ENCODE data around the gene MYRIP.
"Not testable (repeated sequence)": the region's sequence is repeated elsewhere in the genome, so short reads cannot be mapped to it uniquely, and the experiment has no call there.

MYRIP gene

DNA sequence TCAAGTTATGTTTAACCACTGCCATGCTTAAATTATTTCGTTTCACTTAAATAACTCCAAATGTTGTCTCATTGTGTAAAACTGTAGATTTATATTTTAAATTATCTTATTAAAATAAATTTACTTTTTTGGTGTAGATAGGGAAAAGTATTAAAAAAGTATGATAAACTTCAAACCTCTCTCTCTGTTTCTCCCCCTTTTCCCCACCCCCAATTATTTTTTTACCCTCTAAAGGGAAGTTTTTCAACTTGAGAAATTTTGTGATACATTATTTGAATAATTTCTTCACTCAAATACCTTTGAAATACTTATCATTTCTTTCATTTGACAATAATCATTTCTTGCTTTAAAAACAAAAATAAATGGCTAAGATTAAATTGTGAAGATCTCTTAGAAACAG is 433.2 kb downstream of the MYRIP start:
- no peak for DNase-seq

DNA sequence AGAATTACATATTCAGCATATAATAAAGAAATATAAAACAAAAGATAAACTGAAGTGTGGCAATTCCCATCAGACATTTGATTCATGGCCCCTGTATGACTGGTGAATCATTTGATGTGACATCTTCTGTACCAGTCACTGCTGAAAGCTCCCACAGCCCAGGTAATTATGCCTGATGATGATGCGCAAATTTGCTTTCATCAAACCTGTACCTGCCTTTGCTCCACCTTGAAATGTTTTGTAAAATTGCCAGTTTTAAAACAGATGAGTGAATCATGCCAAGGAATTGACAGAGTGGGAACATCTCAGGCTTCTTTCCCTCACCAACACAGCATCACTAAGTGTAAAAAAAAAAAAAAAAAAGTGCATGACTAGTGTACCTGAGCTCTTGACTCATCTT is 433.6 kb downstream of the MYRIP start:
- DNase-seq: no peak

DNA sequence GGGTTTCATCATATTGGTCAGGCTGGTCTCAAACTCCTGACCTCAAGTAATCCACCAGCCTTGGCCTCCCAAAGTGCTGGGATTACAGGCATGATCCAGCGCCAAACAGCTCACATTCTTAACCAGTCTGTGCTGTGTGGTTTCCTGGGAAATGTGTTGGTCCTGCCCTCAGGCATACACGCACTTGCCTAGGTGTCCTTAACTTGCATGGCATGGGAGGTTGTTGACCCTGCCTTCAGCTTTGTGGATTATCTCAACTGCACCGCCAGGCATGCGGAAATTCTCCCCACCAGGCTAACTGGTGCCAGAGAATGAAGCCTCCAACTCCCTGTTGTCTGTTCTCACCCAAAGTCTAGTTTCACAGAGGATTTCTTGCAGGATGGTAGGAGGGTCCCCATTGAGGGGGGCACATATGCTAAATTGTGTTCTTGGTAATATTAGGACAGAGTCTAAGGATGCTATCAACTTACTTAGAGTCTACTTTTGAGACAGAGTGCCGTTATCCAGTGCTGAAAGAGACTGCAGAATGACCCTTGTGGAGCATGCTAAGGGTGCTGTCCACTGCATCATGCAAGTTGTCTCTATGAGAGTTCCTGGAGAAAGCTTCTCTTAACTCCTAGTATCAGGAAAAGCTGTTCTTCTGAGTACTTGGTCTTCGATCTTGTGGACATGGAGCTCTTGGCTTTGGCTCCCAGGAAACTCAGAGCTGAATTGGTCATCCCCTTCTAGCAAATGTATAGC is 438.5 kb downstream of the MYRIP start:
- DNase-seq: no peak

DNA sequence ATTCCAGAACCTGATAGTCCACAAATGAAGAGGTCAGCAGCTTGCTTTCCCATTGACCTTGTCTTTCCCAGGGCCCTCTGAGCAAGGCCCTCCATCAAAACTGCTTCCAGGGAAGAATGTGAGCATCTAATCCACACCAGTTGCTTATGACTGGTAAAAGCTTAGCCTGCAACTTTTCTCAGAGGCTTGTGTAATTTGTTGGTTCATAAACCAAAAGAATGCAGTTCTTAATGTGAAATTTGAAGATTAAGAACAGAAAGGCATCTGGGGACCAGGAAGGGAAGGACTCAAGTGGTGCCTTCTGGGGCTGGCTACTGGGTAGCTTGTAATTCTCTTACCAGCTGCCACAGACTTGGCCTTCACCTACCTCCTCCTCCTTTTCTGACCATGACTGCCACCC is 439.2 kb downstream of the MYRIP start:
- no peak for DNase-seq

DNA sequence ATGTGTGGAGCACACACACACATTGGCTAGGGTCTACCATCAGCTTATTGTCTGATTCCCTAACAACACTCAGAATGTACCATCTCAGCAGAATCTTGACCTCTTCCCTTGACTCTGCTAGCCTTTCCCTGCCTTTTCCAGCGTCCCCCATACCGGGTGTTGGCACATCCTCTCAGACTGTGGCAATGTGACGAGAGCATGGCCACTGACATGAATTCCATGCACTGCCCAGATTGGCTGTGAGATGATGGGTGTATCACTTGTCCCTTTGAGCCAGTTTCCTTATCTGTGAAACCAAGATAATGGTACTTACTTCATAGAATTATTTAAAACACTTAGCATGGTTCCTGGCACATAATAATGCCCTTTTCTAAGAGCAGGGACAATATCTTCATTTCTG is 439.8 kb downstream of the MYRIP start:
- no peak for DNase-seq

DNA sequence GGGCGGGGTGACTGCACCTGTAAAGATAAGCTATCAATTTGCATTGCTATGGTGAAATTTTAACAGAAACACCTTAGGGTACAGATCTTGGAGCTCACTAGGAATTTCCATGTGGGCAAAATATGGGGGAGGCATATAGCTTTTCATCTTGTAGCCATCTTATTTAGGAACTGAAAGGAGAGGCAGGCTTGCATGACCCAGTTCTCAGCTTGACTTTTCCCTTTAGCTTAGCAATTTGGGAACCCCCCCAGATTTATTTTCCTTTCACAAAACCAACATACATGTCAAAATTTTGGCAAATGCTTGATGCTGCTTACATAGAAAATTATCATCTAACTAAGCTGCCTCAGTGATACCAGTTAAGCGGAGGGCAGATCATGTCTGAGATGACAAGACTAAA is 445.1 kb downstream of the MYRIP start:
- no peak for DNase-seq

DNA sequence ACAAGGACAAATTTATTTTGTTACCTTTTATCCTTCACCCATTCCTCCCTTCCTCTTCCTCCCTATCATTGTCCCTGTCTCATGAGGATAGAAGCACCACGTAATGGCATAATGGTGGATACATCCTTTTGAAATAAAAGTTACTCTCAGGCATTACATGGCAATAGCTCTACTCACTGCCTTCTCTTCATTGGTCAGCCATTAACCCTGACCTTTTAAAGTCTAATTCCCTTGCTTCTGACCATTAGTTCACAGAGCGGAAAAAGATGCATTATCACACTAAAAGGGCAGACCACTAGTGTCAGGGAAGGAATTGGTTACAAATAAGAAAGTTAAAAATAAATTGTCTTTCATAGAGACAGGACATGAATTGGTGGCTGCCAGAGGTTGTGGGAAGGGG is 445.5 kb downstream of the MYRIP start:
- DNase-seq: no peak

DNA sequence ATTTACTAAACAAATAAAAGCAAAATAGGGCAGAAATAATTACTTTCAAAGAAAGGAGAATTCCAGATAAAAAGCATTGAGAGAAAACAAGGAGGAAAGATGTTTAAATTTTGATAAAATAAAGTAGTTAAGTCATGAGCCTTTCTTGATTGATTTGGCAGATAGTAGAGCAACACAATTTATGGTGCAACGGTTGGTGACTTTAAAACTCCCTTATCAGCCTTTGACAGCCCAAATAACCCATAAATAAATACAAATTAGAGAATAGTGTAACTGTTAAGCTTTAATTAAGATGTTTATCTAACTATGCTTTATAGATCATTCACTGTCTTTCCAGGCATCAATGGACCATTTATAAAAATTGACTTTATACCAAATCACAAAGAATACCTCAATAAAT is 446.1 kb downstream of the MYRIP start:
- DNase-seq: no peak

DNA sequence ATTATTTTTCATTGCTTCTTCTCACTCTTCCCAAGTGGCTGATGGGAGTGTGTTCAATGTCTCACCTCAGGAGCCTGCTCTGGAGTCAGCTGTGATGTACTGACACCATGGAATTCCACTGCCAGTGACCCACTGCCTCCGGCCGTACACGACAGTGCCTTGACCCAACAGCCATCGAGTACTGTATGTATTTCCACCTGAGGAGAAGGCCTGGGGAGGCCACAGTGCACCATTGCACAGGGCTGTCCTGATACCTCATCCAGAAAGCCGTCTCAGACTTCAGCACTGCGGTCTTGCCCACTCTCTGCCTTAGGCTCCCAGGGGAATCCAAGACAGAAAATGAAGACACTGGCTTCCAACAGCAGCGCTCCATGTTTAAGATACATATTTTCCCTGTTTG is 448.7 kb downstream of the MYRIP start:
- no peak for DNase-seq

DNA sequence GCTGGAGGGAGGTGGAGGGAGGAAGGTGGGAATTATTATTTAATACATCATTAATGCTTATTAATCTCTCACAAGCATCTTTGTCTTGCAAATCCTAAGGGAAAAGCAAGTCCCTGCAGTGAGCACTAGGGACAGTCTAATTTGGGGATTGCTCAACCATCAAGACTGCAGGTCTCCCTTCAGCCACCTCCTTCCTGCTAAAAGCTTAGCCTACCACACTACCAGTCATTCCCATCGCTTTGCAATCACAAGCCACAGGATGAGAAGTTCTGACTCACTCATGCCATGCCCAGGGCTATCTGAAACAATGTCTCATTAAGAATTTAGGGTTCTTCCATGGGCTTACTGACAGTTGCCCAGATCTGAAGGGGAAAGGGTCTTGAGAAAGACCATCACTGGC is 449.1 kb downstream of the MYRIP start:
- peak; percentile 33 for DNase-seq

DNA sequence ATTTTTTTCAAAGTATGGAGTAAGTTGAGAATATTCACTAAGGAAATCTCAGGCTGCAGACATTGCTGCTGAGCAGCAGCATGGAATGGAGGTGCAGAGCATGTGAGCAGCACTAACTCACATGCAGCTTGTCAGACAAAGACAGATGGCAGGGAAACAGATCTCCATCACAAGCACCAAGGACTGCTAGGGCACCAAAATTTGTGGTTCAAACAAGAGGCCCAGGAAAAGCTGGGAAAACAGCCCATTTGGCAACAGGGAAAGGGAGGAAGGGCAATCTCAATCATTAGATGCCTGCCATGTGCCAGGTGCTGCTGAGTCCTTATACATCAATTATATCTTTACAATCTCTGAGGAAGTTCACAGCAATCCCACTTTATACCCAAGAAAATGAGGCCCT is 452.9 kb downstream of the MYRIP start:
- DNase-seq: no peak

DNA sequence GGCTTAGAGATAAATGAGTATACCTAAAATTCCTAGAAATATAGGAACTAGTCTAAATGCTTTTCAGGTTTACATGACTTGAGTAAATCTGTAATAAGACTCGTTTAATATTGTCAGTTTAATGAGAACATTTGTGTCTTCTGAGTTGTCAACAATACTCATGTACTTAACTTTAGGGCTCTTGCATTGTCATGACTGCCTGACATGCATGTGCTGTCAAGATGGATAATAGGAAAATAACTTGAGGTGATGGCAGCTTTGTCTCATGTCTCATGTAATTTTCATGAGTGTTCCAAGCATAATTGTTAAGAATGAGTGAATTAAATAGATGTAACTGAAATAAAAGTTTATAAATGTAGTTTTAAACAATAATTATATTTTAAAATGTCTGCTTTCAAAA is 455.0 kb downstream of the MYRIP start:
- no peak for DNase-seq

DNA sequence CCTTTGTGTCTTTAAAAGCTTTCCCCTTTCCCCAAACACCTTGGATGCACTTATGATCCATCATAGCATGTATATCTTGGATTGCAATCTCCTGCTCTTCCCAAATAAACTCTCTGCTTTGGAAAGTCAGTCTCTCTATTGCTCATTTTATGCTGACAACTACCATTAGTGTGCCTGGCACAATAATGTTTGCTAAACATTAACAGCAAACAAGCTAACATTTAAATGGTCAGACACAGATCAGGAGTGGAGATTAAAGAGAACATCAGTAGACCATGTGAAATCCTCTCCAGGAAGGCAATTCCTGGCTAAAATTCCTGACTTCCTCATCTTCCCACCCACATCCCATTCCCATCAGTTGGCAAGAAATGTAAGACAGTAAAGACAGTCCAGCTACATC is 455.8 kb downstream of the MYRIP start:
- DNase-seq: no peak

DNA sequence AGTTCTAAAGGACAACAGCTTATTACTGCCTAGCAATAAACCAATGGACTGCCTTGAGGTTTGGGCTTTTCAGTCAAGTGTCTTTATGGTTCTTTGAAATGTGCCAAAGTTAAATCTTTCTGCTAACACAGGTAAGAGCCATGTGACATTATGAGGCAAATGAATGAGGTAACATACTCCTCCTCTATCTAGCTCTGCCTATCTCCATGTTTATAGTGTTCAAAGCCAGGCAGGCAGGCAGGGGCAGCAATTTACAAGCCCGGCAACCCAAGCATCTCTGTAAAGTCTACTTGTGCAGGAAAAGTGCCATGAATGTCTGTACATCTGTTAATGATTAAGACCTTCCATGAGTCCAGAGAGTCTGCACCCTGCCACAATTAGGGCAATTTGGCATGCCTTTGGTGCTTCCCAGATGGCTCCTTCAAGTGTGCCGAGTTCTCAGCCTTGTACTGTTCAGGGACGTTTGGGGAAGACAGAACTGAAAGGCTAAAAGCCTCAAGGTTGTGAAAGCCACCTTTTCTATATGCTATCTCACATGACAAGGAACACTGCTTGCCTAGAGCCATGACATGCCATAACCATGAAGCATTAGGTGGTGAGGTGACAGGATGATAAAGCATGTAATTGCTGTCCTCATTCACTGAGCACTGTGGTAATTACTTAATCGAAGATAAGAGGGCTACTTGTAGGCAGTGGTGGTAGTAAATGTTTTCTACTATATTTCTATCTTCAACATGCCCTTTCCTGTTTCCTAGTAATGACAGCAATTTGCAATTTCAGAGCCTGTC is 458.7 kb downstream of the MYRIP start:
- no peak for DNase-seq

DNA sequence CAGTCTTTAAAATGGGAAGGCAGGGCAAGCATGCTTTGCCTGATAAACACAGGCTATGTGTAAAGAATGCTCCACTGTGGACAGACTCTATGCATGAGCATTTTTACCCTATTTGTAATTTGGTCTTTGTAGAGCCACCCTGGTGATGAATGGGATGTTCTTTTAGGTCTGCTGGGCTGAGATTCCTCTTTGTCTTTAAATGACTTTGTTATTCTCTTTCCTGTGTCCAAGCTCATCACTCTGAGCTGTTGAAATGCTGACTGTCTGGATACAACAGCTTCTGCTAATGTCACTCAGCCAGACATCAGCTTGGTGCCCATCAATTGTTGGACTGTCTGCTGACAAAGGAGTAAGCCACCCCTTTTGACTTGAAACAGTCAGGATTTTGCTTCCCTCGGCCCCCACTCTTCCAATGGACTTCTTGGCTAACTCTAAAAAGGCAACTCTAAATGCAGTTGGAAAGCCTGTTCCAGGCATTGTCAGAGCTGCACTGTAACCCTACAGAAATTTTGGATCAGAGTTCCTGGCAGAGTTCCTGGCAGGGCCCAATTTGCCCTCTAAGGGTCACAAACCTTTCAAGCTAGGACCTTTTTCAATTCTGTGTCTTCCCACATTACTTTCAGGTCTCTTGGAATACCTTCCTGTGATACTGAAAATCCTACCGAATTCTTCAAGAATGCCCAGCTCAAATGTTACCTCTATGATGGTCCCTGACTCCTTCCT is 459.6 kb downstream of the MYRIP start:
- no peak for DNase-seq

DNA sequence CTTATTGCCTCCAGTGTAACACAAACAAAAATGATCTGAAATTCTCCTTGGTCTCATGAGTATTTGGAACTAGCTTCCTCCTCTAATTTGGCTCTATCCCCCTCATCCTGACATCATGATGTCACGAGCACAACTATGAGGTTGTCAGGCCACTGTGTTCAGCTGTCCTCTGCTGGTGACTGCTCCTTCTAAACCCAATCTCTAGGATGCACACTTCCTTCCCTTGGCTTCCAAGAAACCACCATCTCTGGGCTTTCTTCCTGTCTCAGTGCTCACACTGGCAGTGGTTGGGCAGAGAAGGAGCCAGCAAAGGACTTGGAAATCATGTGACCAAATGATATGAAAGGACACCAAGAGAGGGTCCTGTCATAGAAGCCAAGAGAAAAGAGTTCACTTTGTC is 469.4 kb downstream of the MYRIP start:
- DNase-seq: no peak

DNA sequence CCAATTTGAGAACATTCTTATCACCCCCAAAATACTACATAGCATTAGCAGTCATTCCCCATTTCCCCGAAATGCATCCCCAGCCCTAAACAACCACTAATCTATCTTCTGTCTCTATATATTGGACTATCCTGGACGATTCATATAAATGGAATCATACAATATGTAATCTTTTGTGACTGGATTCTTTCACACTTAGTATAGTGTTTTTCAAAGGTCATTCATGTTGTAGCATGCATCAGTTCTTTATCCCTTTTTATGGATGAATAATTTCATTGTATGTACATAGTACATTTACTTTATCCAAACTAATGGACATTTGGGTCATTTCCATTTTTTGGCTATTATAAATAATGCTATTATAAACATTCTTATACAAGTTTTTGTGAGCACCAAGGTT is 472.6 kb downstream of the MYRIP start:
- DNase-seq: no peak

DNA sequence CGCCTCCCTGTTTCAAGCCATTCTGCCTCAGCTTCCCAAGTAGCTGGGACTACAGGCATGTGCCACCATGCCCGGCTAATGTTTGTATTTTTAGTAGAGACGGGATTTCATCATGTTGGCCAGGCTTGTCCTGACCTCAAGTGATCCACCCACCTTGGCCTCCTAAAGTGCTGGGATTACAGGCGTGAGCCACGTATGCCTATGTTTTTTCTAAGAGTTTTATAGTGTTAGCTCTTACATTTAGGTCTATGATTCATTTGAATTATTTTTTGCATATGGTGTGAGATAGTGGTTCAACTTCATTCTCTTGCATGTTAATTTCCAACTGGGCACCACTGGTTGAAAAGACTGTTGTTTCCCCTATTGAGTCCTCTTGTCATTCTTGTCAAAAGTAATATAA is 473.6 kb downstream of the MYRIP start:
- not testable (repeated sequence) for DNase-seq

DNA sequence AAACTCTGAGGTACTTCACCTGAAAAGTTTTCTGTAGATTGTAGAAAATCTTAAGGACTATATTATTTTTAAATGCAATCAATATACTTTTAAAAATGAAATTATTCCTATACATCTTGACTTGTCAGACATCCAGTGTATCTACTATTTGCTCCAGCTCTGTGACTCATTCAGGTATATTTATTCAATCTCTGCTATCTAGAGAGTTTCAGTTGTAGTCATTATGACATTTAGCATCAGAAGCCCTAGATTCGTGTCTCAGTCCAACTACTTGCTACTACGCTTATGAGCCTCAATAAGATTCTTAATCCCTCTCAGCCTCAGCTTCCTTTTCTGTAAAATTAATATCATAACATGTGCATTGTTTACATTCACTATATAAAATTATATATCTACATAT is 477.8 kb downstream of the MYRIP start:
- no peak for DNase-seq

DNA sequence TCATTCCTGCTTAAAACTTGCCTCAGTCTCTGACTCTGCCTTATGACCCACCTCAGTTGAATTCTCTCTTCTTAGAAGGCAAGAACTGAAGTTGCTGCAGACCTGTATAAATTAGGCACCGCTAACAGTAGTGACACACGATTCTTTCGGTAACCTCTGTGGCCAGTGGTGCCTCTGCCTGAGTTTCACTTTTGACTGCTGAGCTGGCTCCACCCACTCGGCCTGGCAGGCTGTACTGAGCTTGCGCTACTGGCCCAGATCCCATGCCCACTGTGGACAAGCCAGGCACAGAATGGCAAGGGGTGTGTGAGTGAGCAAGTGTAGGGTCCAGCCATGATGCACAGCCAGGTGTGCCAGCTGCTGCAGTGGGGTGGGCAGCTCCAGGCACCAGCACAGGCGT is 481.0 kb downstream of the MYRIP start:
- DNase-seq: no peak

DNA sequence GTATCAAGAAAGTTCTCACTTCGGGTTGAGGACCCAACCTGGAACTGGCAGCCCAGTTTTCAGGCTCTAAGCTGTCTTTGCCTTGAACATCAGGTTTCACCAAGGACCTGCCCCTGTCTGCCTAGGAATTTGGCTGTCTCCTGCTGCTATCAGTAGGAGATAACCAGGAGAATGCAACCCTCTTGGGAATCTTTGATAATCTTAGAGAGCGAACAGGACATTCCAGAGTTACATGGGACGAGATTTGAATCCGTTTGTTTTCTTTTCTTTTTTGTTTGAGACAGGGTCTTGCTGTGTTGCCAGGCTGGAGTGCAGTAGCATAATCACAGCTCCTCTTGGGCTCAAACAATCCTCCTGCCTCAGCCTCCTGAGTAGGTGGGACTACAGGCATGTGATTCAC is 482.1 kb downstream of the MYRIP start:
- DNase-seq: no peak

DNA sequence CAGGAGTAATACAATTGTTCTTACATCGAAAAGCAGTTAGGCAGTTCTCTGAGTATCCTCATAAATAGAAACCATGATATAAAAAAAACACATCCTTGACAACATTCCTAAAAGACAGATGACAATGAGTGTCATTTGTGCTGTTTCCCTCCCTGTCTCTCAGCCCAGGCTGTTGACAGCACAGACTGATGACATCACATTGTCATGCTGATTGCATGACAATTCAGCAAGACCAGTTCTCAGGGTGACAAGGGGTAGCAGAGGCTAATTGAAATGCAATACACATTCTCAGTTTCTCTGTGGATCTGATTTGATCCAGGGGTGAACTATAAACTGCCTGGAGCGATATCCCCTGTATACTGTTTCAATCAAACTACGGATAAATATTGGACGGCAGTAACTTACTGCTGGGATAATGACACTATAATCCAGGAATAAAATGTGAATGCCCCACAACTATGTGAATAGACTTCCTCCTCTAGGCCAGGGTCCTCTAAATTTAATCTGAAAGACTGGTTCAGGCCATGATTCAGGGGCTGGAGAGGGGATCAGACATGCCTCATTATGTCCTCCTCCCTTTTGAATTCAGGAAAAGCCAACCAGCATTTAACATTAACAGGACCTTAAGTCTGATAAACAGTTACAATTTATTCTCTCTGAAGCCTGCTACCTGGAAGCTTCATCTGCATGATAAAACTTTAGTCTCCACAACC is 483.4 kb downstream of the MYRIP start:
- peak; percentile 43 for DNase-seq

DNA sequence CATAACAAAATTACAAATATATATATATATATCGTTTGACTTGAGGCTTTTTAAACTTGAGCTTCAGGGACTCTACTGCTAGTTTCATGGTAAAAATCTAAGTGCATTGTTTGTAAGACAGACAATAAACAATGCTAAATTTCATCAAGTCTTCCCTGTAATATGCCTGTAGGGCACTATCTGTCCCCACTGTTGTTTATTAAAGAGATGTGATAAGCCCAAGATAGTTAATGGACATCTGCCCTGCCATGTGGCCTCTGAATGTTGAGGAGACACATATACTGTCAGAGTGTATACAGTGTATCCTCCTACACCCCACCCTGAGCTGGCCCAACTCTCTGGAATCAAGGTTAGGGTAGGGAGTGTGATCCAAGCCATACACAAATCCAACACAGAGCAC is 485.0 kb downstream of the MYRIP start:
- DNase-seq: no peak
